HG02678 (cell line): ENCODE data around the gene ZKSCAN2.

Source experiments
- ATAC-seq: cut with Tn5 transposase; IDR thresholded peaks from one replicate; pipeline ENCODE4 v1.9.1; 2021; ENCODE audit warnings: mild to moderate bottlenecking, moderate library complexity; ENCODE audit not compliant: unreplicated experiment

ZKSCAN2 gene

DNA sequence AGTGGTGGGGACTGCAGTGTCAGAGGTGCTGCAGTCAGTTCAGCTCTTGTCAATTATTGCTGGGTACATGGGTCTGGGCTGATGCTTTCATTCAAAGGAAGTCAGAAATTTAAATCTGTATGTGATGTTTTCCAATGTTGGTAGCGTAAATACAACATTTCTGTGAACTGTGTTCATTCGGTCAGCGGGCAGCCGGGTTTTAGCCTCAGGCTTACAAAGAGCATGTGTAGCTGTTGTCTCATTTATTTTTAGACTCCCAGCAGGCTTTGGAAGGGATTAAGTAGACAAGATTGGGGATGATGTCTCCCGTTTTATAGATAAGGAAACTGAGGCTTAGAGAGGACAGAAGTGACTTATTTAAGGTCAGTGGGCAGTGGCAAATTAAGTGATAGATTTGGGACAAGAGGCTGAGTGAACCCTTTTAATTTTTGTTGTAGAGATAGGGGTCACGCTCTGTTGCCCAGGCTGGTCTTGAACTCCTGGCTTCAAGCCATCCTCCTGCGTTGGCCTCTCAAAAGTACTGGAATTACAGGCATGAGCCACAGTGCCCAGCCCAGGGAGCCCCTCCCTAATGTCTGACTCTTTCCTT lies 32.8 kb downstream of the ZKSCAN2 start:
- ATAC-seq = peak; percentile 10

DNA sequence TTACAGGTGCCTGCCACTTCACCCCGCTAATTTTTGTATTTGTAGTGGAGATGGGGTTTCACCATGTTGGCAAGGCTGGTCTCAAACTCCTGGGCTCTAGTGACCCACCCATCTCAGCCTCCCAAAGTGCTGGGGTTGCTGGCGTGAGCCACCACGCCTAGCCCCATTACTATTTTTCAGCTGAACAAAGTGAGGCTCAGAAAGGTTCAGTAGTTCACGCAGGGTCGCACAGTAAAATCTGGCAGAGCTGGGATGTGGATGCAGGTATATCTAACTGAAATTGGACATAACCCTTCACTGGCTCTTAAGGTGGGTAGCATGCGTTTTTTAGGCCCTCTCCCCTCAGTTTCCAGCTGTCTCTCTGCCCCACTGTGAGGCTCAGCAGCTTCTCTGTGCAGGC lies 33.7 kb downstream of the ZKSCAN2 start:
- no peak for ATAC-seq

- no peak for ATAC-seq
Observed at GRCh38 chr16:25222959-25223358, 34.7 kb downstream of the ZKSCAN2 start.

DNA sequence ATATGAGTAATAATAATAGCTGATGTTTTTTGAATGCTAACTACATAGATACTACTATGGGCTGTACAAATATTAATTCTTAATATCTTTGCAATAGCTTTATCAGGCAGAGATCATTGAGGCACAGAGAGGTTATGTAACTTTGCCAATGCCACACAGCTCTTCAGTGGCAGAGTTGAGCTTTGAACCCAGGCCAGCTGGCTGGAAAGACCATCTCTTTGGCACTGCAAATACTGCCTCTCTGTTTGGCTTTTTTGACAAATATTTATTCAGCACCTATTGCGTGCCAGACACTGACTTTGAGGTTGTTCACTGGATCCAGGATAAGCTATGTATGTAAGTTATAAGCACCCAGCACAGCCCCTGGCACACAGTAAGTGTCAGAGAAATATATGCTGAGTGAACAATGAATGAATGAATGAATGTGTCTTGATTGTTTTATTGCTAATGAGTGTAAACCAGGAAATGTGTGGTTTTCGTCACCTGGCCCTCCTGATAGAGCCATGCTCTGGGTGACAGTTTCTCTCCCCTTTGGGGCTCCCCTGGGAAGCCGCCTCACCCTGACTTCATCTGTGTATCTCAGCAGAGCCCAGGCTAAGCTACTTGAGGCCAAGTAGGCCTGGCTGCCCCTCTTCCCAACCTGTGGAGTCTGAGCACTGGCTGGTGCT lies 38.4 kb downstream of the ZKSCAN2 start:
- ATAC-seq = no peak

DNA sequence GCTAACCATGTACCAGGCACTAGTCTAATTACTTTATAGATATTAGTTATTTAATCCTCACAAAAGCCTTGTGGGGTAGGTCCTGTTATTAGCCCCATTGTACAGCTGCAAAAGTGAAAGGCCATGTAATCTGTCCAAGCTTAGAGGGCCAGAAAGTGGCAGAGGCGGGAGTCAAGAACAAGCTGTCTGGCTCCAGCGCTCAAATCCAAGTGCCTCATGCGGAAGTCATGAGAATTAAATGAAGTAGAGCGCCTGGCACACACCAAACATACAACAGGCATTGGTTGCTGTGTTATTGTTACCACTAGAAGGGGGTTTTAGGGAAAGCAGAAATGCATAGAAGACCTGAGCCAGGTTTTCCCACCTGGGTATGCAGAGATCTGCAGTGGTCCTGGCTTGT lies 39.7 kb downstream of the ZKSCAN2 start:
- ATAC-seq = no peak

- ATAC-seq = no peak
Observed at GRCh38 chr16:25217112-25217511, 40.5 kb downstream of the ZKSCAN2 start.

GRCh38 chr16:25213709-25214397 lies 43.8 kb downstream of the ZKSCAN2 start:
- no peak for ATAC-seq

- no peak for ATAC-seq
Observed at GRCh38 chr16:25212636-25213035, 45.0 kb downstream of the ZKSCAN2 start.

DNA sequence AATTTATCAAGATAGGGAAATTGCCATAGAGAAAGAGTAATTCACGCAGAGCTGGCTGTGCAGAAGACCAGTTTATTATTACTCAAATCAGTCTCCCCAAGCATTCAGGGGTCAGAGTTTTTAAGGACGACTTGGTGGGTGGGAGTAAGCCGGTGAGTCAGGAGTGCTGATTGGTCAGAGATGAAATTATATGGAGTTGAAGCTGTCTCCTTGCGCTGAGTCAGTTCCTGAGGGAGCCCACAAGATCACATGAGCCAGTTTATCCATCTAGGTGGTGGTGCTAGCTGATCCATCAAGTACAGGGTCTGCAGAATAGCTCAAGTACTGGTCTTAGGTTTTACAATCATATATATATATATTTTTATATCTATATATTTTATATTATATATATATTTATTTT lies 46.9 kb downstream of the ZKSCAN2 start:
- ATAC-seq = no peak

DNA sequence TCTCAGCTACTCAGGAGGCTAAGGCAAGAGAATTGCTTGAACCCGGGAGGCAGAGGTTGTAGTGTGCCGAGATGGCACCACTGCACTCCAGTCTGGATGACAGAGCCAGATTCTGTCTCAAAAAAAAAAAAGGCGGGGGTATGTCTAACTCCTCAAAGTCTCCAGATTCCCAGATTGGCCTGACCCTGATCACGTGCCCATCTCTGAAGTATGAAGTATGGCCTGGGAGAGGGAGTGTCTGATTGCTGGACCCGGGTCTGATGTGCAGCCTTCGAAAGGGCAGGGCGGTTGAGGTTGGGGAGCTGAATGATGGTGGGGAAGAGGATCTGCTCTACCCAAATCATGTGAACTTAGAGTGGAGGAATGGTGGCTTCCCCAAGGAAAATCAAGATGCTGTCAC lies 58.2 kb downstream of the ZKSCAN2 start:
- no peak for ATAC-seq

DNA sequence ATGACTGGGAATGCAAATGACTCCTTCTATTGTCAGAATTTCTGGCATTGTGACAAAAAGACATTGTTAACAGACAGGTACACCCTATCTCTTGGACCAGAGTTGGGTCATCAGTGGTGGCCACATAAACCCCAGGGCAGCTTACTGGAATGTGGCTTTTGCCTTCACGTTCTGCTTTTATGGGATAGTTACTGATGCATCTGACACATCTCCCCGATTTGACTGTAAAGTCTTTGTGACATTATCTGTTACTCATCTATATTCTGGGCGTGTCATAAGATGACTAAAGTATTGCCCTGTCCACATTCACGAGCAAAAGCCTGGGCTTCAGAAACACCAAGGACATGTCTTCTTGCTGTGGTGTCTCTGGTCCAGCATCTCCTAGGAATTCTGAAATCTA lies 59.6 kb downstream of the ZKSCAN2 start:
- ATAC-seq = no peak

DNA sequence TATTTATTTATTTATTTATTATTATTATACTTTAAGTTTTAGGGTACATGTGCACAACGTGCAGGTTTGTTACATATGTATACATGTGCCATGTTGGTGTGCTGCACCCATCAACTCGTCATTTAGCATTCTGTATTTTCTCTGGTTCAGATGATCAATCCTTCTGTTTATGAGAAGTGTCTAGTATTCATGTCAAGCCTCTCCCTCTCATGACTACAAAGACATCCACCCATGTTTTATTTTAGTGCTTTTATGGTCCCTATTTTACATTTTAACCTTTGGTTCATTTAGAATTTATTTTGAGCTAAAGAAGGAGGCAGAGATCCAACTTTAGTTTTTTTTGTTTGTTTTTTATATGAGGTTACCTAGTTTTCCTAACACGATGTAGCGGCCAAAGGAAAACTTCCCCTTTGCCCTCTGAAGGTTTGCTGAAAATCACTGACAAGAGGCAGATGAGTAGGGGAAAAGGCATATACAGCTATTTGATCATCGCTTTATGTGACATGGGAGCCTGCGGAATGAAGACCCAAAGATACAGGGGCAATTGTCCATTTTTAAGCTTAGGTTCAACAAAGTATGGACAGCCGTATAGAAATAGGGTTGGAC lies 63.3 kb downstream of the ZKSCAN2 start:
- ATAC-seq = no peak

- no peak for ATAC-seq
Observed at GRCh38 chr16:25192096-25192495, 65.5 kb downstream of the ZKSCAN2 start.

- ATAC-seq = no peak
Observed at GRCh38 chr16:25189305-25189704, 68.3 kb downstream of the ZKSCAN2 start.

DNA sequence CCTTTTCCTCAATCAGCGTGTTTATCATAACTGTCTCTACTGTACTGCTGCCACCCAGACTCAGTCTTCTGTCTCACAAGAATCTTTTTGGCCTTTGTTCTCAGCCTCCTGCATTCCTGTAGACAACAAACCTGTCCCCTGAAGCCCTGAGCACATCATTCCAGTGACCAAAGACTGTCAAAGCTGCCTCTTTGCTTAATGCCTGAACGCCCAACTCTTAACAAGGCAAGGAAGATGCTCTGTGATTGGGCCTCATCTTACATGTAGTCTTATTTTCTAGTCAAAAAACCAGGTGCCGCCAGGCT lies 70.2 kb downstream of the ZKSCAN2 start:
- ATAC-seq = no peak
